Activated CD4-positive, CD25-positive, alpha-beta regulatory T cell treated with anti-CD3 and anti-CD28 coated beads, Interleukin-2, amount 50 U/mL, for 72 hours (primary cell): ENCODE measurements around the gene IPO13.

ENCODE experiments used
- DNase-seq: peaks from one replicate; pipeline ENCODE4 v3.0.0; 2021

Gene IPO13

GRCh38 chr1:43946236-43947060, at the start of gene IPO13:
Gene IPO13 (plus strand): TSS chr1:43946950. CDS start chr1:43947601, 651 bp downstream.
- peak; percentile 97 for DNase-seq

GRCh38 chr1:43898981-43899380, 47.8 kb upstream of the IPO13 start:
- DNase-seq: no peak

DNA sequence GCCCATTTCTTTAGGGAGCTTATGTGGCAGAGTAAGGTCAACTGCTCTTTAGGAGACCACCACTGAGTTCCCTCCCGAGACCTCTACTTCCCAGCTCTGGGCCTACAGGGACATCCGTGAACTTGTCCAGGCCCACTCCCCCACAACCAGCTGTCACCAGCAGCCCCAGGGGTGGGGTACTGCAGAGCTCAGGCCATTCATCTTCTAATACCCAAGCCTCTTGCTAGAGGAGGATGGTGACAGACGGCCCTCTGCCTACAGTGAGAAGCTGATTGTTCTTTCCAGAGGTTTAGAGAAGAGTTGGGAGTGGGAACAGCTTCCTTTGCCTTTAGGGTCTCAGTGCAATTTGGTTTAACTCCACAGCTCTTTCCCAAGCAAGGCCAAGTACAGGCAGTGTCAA, 46.4 kb upstream of the IPO13 start:
- no peak for DNase-seq

DNA sequence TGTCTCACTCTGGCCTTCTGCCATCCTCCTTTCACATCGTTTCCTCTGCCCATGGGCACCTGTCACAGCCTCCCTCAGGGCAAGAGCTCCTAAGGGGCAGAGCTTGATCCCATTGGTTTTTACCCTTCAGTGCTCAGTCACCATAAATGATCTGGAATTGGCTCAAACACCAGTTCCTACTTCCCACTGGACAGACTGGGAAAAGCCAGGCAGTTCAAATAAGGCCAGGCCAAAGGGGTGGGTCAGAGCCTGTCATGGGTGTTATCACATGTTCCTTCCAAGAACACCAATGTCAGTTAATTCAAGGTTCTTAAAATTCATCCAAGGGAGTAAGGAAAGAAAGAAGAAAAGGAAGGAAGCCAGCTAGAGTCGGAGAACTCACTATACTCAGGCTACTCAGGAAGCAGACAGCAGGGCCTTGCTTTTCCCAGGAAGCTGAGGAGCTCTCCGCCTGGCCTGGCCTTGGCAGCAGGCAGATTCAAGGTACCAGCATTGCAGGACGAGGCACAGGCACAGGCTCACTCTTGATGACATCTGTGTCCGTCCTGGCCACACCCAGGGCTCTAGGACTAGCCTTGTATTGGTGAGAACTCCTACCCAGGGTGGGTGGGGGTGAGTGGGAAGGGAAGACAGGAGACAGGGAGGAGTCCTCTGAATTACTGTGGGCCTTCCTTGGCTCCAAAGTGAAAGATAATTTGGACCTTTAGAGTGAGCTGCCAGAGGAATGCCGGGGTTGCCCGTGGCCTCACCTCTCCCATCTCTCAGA, 45.4 kb upstream of the IPO13 start:
- DNase-seq: no peak

DNA sequence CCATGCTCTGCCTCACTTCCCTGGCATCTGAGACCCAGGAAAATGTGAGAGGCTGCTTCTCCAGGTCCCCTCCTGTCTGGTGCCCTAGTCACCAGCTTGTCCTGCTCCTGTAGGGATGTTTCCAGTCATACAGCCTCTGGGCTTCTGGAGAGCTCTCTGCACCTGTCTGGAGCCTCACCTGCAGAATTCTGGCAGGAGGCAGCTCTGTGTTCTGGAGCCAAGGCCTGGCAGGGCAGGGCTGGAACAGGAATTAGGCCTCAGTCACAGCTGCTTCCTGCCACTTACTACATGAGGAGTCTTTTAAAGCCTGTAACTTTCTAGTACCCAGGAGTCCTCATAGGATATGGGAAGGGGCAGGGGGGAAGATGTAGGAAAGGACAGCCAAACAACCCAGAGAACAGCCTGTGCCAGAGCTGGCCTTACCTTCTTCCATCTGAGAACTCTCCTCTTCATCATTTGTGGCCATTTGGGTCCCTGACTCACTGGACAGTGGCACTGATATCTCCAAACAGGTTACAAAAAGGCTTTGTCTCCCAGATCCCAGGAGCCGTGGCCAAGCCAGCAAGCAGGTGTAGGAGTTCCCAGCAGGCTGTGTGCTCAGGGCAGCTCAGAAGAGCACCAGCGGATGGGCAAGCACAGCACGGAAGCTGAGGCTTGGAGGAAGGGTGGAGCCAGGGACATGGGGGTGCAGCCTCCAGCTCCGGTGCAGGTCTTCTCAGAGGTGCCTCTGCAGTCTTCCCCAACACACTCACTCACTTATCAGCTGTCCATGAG, 44.5 kb upstream of the IPO13 start:
- DNase-seq: no peak

DNA sequence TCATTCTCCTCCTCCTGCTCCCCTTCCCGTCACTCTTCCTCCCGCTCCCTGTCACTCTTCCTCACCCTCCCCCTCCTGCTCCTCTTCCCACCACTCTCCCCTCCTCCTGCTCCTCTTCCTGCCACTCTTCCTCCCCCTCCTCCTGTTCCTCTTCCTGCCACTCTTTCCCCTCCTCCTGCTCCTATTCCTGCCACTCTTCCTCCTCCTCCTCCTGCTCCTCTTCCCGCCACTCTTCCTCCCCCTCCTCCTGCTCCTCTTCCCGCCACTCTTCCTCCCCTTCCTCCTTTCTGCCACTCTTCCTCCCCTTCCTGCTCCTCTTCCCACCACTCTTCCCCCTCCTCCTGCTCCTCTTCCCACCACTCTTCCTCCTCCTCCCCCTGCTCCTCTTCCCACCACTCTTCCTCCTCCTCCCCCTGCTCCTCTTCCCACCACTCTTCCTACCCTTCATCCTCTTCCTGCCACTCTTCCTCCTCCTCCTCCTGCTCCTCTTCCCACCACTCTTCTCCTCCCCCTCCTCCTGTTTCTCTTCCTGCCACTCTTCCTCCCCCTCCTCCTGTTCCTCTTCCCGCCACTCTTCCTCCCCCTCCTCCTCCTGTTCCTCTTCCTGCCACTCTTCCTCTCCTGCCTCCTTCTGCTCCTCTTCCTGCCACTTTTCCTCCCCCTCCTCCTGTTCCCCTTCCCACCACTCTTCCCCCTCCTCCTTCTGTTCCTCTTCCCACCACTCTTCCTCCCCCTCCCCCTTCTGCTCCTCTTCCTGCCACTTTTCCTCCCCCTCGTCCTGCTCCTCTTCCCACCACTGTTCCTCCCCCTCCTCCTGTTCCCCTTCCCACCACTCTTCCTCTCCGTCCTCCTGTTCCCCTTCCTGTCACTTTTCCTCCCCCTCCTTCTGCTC, 41.8 kb upstream of the IPO13 start:
- no peak for DNase-seq

- no peak for DNase-seq
Observed at GRCh38 chr1:43908226-43908625, 38.5 kb upstream of the IPO13 start.

- DNase-seq: no peak
Observed at GRCh38 chr1:43908858-43909257, 37.9 kb upstream of the IPO13 start.

GRCh38 chr1:43910343-43910742, 36.4 kb upstream of the IPO13 start:
- no peak for DNase-seq

- no peak for DNase-seq
Observed at GRCh38 chr1:43912607-43913006, 34.1 kb upstream of the IPO13 start.

DNA sequence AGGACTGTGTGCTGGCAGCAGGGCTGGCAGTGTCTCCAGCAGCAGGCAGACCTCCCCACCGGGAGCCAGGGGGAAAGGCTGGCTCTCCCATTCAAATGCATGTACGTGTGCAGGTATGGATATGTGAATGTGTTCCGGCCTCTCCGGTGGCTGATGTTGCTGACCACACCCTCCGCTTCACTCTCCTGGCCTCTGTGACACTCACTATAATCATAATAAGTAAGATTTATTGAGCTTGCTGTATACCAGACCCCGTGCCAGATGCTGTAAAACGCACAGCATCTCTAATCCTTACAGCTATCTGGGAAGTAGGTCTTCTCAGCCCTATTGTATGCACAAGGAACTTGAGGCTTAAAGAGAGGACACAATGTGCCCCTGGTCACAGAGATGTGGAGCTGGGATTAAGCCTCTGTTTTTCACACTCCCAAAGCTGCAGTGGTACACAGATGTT, 33.7 kb upstream of the IPO13 start:
- DNase-seq: no peak

DNA sequence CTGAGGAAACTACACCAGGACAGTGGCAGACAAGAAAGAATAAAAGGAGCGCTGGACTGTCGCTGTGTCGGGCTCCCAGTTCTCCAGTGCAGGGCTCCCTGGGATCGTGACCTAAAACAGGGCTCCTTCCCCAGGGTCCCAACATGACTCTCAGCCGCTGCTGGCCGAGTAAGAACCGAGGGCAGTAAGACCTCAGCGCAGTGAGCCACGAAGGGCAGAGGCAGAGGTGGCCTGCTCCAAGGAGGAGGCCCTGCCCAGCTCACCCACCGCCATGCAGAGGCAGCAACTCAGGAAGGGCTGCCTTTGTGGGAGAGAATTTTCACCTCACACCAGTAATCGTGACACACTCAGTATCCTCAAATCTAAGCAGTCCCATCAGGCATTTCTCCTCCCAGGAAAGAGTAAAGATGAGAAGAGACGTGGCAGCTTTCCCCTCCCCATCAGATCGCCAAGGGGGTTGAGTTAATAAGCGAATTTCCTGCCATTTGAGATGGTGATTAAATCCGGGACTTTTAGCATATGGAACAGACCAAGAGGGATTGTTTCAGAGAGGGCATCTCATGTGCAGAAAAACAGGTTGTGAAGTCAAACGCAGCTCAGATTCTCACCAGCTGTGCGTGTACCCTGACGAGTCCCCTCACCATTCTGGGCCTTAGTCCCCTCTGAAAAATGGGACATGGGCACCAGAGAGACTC, 32.9 kb upstream of the IPO13 start:
- DNase-seq: no peak

DNA sequence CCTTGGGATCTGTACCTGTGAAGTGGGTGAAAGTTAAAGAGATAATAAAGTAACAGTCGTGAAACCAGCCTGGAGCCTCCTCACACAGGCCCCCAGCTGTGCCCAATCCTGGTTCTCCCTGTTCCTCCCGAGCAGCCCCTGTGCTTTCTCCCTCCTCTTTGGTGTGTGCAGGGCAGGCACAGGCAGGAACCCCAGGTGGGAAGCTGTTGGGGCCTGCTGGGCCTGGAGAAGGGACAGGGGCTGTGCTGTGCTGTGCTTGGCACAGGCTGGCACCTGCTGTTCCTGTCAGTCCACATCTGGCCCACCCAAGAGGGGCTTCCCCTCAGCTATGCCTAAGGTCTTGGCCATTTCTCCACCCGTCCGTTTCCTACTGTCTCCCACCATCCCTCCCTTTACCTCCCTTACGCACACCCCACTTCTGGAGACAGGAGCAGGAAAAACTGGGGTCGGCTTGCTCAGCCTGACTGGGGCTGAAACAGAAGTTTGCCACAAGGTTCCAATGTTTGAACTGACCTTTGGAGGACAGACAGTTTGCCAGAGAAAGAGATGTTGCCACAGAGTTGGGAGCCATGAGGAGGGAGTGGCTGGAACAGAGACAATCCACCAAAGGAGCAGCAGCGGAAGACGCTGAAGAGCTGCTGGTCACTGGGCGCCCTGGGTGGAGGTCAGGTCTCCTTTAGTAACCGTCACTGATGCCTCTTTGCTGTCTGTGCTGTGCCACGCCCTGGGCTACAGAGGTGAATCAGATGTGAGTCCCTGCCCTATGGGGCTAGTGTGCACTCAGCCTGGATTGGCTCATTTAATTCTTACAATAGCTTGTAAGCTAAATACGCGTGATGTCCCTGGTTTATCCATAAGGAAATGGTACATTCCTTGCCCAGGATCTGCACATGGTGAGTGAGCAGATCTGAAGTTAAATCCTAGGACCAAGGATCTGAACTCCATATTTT, 31.9 kb upstream of the IPO13 start:
- no peak for DNase-seq

DNA sequence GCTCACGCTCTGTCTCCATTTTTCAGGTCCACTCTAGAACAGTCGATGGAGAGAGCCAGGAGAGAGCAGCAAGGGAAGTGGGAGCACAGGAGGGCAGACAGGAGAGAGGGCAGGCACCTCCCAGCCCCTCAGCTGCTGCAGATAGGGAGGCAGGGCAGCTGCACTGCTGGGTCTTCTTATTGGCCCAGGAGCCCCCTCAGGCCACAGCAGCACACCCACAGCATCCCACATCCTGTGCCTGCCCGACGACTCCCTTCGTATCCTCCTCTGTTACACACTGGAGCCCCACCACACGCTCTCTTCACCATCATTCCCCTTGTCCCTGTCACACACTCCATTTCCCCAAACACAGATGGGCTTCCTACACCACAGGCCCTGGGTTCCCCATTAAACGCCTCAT, 26.8 kb upstream of the IPO13 start:
- no peak for DNase-seq

GRCh38 chr1:43921022-43921421, 25.7 kb upstream of the IPO13 start:
- DNase-seq: no peak

GRCh38 chr1:43924516-43924915, 22.2 kb upstream of the IPO13 start:
- no peak for DNase-seq

GRCh38 chr1:43925846-43926245, 20.9 kb upstream of the IPO13 start:
- no peak for DNase-seq

- DNase-seq: no peak
Observed at GRCh38 chr1:43930168-43930948, 16.4 kb upstream of the IPO13 start.

DNA sequence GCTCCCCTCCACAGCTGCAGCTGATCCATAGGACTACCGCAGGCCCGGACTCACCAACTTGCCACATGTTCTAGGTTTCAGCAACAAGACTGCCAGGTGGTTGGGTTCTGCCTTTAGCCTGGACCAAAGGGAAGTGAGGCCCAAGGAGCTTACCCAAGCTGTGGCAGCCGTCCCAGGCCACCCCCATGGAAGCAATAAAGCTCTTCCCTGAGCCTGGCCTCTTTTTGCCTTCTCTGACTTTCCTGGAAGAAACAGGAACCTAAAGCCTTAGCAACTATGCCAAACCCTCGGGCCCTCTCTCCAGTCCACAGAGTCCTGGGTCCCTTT, 15.8 kb upstream of the IPO13 start:
- no peak for DNase-seq
